AG08395 (cell line): ENCODE measurements around the gene PNPLA5.
"Not testable (repeated sequence)": the region's sequence is repeated elsewhere in the genome, so short reads cannot be mapped to it uniquely, and the experiment has no call there.

Experiments
- DNase-seq: peaks from one replicate; pipeline ENCODE4 v3.0.0; 2012; ENCODE audit warnings: mixed read lengths, low spot score

Gene PNPLA5, protein sequence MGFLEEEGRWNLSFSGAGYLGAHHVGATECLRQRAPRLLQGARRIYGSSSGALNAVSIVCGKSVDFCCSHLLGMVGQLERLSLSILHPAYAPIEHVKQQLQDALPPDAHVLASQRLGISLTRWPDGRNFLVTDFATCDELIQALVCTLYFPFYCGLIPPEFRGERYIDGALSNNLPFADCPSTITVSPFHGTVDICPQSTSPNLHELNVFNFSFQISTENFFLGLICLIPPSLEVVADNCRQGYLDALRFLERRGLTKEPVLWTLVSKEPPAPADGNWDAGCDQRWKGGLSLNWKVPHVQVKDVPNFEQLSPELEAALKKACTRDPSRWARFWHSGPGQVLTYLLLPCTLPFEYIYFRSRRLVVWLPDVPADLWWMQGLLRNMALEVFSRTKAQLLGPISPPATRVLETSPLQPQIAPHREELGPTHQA

DNA sequence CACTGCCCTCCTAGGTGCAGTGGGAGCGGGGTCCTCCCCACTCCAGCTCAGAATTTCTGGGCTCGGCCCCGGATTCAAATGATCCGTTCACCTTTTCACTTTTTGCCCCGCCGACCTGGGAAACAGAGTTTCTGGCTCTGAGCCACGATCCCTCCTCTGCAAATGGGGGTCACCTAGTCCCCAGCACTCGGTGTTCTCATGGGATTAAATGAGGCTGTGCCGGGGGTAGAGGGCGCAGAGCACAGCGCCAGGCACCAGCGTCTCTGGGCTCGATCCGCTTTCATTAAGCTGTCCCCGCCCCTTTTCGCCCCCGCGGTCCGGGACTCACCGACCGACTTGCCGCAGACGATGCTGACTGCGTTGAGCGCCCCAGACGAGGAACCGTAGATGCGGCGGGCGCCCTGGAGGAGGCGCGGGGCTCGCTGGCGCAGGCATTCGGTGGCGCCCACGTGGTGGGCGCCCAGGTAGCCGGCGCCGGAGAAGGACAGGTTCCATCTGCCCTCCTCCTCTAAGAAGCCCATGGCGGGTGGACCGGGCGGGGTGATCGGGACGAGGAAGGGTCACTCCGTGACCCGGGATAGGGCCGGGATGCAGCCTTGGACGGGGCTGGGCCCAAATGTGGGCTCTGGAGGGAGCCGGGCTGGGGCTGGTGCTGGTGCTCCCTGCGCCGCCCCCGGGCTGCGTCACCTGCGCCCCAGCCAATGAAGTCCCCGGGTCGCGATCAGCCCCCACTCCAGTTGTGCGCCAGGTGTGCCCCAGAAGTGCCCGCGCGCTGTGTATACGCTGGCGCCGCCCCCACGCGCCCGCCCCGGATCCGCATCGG, at the start of gene PNPLA5:
Gene PNPLA5, minus strand, starts transcription at position 654 of the 823 bp plus-strand sequence. Its CDS starts 133 bp downstream, at position 521.
- no peak for DNase-seq

DNA sequence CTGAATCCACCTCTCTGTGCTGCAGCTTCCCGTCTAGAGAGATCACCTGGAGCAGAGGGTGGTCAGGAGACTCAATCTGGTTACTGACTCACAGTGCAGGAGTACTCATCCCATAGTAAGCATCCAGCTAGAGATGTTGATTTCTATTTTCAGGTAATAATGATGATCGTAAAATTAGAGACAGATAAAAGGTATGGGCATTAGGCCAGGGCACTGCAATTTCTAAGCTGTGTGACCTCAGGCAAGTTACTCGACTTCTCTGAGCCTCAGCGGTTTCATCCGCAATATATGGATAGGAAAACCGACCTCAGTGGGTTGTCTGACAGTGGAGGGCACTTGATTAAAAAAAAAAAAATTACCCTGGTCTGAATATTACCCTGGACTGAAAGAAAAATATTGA, 49.6 kb upstream of the PNPLA5 start:
- DNase-seq: no peak

DNA sequence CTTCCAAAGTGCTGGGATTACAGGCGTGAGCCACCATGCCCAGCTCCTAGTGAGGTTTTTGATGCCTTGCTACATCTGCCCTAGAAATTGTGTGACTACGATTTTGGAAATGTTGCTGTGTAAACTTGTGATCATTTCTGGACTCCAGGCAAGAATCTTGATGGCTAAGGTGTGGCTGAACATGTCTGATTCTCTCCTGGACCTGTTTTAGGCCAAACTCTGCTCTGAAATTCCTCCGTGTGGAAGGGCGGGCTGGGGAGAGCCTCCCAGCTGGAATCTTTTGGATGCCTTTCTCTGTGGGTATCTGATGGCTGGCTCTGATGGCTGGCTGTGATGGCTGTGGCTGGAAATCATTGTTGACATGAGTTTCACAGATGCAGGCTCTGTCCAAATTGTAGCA, 40.0 kb upstream of the PNPLA5 start:
- DNase-seq: no peak

DNA sequence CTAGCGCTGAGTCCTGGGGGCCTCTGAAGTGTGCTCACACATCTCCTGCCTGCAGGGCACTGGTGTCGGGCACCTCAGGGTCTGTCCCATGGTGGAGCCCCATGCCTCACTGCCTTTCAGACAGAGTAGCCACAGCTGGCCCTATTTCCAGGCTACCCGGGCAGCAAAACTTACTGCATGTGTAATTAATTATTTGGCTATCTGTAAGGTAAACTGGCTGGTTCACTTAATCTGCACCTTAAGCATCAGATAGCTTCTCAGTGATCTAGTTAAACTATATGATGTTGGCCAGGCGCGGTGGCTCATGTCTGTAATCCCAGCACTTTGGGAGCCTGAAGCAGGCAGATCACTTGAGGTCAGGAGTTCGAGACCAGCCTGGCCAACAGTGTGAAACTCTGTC, 37.1 kb upstream of the PNPLA5 start:
- no peak for DNase-seq

DNA sequence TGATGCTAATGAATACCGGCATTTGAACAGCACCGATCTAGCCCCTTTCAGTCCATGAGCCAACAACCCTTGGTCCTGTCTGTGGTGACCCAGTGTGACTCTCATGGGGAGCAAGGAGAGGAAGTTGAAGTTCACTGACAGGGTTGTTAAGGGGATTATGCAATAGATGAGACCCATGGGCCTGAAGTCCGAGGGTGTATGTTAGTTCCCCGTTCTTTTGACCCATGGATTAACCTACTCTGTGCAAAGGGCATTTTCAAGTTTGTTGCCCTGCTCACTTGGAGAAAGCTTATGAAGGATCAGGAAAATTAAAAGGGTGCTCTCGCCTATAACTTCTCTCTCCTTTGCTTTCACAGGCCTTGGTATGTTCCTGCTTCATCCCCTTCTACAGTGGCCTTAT, 36.7 kb upstream of the PNPLA5 start:
- DNase-seq: no peak

DNA sequence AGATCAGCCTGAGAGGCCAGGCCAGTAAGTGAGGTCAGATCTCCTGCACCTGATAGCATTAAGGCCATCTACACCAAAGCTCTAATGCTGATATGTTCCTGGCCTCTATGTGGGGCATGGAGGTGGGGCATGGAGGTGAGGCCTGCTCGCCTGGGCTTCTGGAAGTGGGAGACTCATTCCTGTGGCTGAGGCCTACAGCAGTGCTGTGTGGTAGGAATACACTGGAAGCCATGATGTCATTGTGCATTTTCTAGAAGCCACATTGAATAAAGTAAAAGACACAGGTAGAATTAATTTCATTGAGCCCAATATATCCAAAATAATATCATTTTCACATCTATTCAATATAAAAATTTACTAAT, 34.5 kb upstream of the PNPLA5 start:
- DNase-seq: no peak

DNA sequence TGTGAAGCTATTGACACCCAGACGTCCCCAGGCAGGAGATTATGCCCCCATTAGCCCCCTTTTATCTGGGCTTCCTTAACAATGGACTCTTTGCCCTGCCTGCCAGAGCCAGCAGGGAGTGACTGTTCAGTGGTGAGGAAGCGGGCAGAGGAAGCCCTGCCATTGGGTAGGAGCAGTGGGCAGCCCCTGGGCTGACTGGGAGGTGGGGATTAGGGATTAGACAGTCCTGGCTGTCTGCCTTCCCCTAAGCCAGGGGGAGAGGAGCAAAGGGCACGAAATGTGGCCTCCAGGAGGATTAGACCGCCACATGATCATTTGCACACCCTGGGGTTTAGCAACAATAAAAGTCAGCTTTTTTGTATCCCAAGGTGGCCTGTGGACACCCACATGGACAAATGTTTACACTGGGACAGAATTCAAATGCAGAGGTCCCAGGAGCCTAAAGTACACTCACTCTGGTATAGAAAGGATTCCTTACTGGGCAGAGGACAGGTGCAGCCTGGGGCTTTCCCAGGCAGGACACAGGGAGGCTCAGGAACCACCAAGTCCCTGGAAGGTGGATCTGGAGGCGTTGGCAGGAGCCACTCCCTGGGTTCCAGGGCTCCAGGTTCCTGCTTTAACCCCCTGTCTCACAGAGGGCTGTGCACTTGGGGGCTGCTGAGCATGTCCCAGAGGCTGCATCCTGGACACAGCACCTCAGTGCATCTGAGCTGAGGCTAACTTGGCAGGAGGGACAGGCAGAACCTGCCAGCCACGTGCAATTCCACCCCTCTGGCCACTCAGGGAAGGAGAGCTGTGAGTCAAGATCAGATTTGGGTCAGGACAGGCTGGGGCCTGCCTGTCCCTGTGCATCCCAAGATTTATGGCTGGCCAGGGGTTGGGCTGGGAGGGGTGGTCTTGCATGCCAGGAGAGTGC, 33.9 kb upstream of the PNPLA5 start:
- DNase-seq: peak; percentile 47

DNA sequence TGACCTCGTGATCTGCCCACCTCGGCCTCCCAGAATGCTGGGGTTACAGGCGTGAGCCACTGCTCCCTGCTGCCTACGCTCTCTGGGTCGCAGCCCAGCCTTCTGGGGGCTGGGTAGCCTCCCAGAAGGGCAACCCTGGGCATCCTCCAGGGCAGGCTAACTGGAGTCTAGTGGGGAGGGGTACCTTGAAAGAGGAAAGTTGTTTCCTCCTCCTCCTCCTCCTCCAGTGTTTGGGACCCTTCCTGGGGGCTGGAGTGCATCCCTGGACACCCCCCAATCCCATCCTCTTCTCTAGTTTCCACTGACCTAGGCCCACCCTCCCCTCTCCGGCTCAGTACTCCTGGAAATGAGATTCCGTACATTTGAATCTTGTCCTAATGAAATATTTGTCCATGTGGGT, 33.1 kb upstream of the PNPLA5 start:
- DNase-seq: no peak

DNA sequence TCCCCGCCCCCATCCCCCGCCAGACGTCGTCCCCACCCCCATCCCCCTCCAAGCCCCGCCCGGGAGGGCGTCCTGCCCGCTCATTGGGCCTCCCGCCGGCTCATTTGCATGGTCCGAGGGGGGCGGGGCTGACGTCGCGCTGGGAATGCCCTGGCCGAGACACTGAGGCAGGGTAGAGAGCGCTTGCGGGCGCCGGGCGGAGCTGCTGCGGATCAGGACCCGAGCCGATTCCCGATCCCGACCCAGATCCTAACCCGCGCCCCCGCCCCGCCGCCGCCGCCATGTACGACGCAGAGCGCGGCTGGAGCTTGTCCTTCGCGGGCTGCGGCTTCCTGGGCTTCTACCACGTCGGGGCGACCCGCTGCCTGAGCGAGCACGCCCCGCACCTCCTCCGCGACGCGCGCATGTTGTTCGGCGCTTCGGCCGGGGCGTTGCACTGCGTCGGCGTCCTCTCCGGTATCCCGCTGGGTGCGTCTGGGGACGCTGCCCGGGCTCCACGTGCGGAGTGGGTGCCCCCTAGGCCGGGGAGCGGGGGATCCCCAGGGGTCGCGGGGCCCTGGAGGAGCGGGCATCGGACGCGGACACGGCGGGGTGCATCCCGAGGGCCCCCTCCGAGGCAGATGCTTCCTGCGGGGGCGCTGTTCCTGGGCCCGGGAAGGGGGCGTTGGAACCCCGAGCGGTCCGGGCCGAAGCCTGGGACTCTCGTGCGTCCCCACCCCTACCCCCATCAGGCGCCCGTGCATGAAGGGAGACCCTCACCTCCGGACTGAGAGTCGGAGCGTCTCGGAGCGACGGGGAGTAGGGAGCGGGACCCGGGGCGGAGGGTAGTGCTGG, 32.0 kb upstream of the PNPLA5 start, which contains the start of gene PNPLA3:
Gene PNPLA3, plus strand, starts transcription at position 175 of the 834 bp plus-strand sequence. Its CDS starts 107 bp downstream, at position 282.
- peak; percentile 95 for DNase-seq

DNA sequence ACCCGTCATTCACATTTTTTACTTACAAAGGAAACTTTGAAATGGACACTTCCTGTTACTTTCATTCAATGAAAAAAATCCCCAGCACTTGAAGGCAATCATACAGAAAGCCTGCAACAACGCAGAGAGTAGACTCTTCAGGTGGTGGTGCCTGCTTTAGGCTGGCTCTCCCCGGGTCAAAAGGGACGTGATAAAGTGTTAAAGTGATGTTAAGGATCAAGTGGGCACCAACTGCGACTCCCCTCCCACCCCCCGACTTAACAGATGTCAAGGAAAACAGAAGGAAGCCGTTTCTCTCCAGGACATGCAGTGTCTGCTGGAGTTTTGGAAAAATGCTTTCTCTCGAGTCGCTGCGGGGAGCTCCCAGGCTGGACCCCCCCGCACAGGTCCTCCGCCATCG, 31.4 kb upstream of the PNPLA5 start:
- peak; percentile 13 for DNase-seq

DNA sequence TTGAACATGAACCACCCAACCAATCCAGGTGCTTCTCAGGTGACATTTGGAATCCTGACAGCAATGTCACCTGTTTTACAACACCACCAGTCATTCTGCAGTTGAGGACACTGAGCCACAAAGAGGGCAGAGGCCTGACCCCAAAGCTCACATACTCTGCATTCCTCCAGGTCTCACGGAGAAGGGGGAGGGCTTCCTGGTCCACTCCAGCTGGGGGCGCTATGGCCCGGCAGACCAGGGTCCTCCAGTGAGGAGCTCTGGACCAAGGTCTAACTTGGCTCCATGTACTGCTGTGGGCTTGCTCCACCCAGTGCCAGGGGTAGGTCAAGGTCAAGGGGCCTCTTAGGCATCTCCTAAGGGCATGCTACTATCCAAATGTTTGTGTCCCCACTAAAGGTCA, 30.3 kb upstream of the PNPLA5 start:
- DNase-seq: no peak

DNA sequence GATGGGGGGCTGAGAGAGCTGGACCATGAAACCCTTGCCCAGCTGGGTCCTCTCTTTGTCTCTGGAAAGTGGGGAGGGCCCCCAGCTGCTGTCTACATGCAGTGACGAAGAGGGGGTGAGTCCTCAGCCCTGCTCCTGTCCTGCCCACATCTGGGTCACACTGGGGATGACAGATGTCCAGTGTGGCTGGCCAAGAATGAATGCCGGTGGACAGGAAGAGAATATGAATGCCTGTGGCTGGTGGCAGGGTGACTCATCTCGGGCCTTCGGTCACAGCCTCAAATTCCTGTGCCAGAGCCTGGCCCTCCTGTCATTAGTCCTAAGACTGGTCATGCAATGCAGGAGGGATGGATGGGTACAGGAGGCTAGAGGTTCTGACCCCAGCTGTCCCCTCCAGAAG, 29.6 kb upstream of the PNPLA5 start:
- peak; percentile 93 for DNase-seq

DNA sequence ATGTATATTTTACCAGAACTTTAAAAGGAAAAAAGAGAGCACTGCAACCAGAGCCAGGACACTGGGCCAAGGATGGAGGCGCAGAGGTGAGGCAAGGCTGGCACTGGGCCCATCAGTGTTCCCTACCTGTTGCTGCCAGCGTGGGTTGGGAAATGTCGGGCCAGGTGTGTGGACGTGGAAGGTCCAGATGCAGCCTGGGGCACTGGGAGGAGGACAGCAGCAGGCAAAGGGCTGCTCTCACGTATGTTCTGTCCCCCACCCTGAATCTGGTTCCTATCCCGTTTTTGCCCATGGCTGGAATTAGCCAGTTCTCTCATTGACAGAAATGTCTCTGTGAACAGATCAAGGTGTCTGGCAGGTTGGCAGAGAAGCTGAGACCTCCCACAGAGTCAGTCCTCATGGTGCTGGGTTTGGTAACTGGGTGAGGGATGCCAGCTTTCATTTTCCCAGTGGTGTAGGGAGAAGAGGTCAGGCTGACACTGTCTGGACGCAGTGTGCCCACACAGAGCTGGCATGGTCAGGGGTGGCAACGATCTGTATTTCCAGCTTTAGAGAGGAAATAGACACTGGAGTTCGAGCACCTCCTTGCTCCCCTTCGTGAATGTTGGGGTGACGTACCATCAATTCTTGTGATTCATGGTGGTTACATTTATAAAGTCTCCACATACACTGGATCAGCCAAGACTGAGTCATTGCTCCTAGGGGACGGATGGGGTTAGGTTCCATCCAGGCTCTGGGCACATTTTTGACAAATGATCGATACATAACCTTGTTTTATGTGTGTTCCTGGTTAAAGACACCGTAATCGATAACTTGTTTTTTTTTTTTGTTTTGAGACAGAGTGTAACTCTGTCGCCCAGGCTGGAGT, 27.5 kb upstream of the PNPLA5 start:
- peak; percentile 56 for DNase-seq

DNA sequence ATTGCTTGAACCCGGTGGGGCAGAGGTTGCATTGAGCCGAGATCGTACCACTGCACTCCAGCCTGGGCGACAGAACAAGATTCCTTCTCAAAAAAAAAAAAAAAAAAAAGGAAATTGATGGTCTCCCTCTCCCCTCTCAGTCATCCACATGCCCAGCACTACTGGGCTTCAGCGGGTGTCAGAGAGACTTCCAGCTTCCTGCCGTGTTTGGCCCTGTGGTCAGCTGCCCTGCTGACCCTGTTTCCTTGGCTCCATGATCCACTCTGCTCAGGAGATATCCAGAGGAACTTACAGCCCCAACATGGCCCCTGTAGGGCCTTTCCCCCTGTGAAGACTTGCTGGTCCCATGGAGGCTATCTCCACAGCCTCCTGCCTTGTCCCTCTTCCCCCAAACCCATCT, 25.7 kb upstream of the PNPLA5 start:
- DNase-seq: no peak

DNA sequence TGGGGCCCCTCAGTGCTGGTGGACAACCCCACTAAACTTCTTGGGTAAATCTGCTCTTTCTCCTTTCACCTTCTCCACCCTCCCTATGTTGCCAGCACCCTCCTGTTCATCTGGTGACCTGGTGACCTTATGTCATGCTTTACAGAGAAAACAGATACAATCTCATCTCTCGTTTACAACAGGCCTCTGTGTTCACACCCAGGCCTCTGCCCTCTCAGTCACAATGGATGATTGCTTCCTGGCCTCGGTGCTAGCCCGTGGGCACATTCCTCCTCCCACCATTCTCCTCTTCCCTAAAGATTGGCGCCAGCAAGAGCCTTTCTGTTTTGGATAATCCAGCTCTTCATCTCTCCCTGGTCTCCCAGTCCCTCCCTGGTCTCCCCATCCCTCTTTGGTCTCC, 19.5 kb upstream of the PNPLA5 start:
- no peak for DNase-seq

DNA sequence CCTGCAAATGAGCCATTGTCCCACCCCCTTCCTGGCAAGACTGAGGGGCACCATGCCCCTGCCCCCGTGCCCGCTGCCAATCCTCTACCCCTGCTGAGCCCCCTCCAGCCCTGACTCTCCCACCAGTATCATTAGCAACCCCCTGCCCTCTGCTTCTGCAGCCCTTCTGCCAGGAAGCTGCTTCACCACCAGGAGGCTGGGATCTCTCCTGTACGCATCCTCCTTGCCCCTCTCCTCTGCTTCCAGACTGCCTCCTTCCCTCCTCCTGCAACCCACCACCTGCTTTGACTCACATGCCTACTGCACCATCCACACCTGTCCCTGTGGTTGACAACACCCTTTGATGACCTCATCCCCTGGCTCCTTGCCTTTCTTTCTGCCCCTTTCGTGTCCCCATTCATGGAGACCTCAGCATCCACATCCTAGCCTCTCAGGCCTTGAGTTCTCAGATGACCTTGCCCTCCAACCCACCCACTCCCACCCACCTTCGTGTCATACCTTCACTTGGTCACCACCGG, 18.4 kb upstream of the PNPLA5 start:
- no peak for DNase-seq

DNA sequence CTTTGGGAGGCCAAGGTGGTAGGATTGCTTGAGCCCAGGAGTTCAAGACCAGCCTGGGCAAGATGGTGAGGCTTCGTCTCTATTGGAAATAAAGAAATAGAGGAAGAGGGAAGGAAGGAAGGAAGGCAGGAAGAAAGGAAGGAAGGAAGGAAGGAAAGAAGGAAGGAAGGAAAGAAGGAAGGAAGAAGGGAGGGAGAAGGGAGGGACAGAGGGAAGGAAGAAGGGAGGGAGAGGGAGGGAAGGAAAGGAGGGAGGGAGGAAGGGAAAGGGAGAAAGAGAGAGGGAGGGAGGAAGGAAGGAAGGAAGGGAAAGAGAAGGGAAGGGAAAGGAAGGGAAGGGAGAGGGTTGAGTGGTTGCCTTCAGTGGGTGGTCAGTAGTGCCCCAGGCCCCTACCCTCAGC, 17.9 kb upstream of the PNPLA5 start:
- no peak for DNase-seq

DNA sequence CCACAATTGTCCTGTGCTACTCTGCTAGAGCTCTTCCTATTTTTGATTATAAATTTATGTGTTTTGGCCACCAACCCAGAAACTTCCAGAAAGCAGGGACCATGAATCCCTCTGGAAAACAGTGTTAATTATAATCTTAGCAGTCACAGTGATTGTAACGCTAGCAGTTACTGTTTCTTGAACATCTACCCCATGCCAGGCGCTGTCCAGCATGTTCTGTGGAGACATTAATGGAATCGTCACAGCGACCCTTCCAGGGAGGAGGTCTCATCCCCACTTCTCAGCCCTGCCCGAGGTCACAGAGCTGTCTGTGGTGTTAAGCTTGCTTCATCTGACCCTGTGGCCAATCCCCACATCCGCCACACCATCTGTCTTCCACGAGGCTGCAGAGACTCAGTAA, 13.9 kb upstream of the PNPLA5 start:
- no peak for DNase-seq

DNA sequence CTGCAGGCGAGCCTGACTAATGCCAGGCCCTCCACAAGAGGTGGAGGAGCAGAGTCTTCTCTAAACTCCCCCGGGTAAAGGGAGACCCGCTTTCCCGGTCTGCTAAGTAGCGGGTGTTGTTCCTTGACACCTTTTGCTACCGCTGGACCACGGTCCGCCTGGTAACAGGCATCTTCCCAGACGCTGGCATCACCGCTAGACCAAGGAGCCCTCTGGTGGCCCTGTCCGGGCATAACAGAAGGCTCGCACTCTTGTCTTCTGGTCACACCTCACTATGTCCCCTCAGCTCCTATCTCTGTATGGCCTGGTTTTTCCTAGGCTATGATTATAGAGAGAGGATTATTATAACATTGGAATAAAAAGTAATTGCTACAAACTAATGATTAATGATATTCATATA, 12.6 kb upstream of the PNPLA5 start:
- DNase-seq: not testable (repeated sequence)

DNA sequence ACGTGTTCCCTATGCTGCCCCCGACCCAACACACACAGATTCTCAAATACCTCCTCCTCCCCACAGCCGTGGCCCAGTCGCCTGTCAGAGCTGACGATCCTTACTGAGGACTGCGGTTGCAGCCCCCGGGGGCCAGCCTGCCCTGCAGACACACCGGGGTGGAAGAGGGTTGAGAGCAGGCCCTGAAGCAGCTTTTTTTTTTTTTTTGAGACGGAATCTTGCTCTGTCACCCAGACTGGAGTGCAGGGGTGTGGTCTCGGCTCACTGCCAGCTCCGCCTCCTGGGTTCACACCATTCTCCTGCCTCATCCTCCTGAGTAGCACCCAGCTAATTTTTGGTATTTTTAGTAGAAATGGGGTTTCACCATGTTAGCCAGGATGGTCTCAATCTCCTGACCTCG, 11.2 kb upstream of the PNPLA5 start:
- not testable (repeated sequence) for DNase-seq
